Activated CD8-positive, alpha-beta memory T cell treated with anti-CD3 and anti-CD28 coated beads, Interleukin-2, amount 50 U/mL, for 24 hours (primary cell): ENCODE results near the gene NEURL1B.
"Not testable (repeated sequence)": the region's sequence is repeated elsewhere in the genome, so short reads cannot be mapped to it uniquely, and the experiment has no call there.

ENCODE experiments used
- DNase-seq: peaks from one replicate; pipeline ENCODE4 v3.0.0-alpha.2; 2020; ENCODE audit errors: extremely low read depth

NEURL1B gene

GRCh38 chr5:172634106-172634899 lies 6.8 kb upstream of the NEURL1B start:
- DNase-seq = no peak

GRCh38 chr5:172635038-172635437 lies 6.0 kb upstream of the NEURL1B start:
- no peak for DNase-seq

DNA sequence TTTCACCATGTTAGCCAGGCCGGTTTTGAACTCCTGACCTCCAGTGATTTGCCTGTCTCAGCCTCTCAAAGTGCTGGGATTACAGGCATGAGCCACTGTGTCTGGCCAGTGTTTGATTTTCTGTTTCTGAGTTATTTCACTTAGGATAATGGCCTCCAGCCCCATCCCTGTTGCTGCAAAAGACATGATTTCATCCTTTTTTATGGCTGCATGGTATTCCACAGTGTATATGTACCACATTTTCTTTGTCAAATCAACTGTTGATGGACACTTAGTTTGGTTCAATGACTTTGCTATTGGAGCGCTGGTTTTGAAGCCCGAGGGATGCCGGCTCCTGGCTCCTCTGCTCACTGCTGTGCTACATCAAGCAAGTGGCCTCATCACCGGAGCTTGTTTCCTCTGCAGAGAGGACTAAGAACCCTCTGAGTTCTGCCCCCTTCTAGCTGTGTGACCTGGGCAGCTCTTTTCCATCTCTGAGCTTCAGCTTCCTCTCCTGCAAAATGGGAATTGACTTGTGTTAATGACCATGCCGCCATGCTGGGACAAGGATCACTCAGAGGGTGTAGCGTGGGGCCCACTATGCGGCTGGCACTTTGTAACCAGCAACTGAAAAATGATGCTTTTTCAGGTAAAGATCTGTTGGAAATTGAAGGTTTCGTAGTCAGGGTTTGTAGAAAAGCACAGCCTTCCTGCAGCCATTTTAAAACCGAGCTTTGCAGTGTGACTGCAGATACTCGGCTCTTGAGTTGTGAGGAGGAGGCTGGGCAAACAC lies 4.6 kb upstream of the NEURL1B start:
- no peak for DNase-seq

DNA sequence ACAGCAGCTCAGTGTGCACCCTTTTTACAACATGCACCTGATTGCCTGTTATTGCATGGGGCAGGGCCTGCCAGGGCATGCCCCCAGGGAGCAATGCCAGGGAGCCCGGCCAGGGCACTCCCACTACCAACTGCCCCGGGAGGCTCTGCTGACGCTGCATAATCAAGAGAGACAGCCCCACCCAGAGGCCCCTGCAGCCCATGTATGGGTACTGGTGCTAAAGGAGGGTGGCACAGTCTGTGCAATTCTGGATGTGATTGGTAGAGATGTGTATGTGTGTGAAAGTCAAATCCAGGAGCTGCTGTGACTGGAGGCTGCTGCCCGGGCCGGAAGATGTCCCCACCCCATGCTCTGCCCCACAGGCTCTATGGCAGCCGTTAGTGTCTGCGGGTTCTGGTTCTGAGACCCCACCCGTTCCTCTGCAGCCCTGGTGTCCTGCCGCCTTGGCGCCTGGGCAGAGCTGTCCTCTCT lies 3.9 kb upstream of the NEURL1B start:
- no peak for DNase-seq

DNA sequence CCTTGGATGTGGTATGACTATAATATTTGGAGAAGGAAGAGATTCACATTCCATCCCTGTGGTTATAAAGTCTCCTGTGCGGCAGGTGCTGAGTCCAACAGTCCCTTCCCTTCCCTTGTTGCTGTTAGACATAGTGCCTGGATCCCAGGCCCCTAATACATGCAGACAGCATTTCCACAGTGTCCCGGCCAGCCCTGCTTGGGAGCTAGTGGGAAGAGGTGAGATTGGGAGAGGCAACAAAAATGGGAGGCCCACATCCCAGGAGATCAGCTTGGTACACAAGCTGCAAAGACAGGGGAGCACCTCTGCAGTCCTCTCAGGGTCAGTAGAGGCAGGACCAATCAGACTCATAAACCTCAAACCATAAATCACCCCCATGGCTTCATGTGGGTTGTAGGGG lies 3.3 kb upstream of the NEURL1B start:
- DNase-seq = no peak

- DNase-seq = no peak
Observed at GRCh38 chr5:172638209-172638768, 2.8 kb upstream of the NEURL1B start.

GRCh38 chr5:172640139-172640538 lies 924 bp upstream of the NEURL1B start:
- DNase-seq = no peak

DNA sequence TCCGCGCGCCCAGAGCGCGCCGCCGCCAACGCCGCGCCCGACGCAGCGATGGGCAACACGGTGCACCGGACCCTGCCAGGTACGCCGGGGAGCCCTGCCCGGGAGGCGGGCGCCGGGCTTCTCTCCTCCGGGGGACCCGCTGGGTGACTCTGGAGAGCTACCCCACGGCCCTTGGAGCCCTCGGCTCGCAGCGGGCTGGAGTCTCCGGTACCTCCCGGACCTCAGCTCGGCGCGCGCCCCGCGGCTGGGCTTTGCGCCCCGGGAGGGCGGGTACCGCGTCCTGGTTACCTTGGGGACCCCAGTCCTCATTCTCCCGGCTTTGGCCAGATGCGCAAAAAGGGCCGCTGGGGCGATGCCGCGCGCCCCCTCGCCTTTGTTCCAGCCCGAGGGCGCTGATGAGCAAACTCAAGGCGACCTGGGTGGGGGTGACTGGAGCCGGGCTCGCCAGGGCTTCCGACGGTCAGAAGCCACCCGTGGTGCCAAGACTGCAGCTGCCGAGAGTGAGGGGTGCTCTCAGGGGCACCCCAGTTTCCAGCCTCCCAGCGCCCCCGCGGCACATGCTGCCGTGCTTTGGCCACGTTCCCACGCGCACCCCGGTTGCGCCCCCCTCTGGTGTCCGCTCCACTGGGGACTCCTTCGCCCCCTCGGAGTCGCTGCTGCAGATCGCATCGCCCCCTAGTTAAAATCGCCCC lies 442 bp downstream of the NEURL1B start:
- DNase-seq = no peak

- DNase-seq = no peak
Observed at GRCh38 chr5:172642051-172642409, 967 bp downstream of the NEURL1B start.

GRCh38 chr5:172642486-172642885 lies 1.4 kb downstream of the NEURL1B start:
- DNase-seq = no peak

- DNase-seq = no peak
Observed at GRCh38 chr5:172642926-172643871, 2.1 kb downstream of the NEURL1B start.

DNA sequence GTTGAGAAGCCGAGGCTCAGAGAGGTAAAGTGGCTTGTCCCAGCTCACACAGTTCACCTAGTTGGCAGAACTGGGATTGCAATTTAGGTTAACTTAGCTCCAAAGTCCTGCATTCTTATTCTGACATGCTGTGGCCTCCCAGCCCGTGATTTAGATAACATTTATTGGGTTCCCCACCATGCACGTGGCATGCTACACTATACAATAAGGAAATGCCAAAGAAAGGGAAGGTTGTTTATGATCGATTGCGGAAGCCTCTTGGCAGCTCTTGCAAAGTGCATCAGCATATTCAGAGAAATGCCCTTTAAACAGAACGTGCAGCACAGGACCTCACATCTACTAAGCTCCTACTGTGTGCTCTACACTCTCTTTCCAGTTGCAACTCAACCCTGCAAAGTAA lies 3.2 kb downstream of the NEURL1B start:
- no peak for DNase-seq

DNA sequence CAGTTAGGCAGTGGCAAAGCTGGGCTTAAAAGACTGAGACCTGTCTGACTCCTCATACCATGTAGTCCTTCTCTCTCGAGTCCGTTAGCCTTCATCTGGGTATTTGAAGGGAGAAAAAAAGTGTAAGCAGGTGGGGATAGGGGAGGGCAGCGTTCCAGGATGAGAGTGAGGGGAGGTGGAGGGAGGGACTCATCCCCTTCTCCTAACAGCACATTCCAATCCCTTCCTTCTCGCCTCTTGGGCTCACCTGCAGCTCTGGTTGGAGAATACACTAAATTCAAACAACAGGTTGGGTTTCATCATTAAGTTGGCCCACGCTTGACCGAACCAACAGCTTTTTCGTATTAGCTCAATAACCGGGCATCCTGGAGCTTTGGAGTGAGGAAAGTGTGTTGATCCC lies 3.6 kb downstream of the NEURL1B start:
- no peak for DNase-seq

DNA sequence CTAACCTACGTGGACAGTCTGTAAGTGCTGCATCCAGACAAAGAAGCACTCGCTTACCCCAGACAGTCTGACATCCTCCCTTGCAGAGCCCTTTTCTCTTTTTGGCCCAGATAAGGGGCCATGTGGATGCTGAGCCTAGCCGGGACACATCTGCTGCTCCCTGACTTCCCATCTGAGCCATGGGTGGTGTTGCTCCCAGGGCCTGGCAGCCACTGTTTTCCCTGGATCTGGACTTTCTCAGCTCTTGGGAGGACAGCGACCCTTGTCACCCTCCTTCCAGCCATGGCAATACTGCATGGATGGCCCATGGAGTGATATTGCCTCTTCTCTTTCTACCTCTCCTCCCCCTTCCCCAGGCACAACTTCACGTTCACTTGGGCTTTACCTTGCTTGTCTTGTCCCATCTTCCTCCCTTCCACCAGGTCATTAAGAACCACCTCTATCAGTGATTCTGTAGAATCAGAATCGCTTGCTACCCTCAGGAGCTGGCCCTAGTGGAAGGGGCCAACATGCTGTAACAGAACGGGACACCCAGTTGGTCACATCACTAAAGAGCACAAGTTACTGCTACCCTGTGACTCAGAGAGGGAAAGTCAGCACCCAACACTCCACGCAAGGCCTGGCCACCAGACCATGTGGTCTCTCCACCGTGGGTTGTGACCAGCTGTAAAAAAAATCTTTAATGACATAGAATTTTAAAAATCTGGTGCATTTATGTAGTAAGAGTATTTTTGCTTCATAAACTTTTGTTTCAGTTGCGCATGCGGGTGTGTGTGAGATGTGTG lies 4.4 kb downstream of the NEURL1B start:
- DNase-seq = no peak

- no peak for DNase-seq
Observed at GRCh38 chr5:172646716-172647285, 5.7 kb downstream of the NEURL1B start.

DNA sequence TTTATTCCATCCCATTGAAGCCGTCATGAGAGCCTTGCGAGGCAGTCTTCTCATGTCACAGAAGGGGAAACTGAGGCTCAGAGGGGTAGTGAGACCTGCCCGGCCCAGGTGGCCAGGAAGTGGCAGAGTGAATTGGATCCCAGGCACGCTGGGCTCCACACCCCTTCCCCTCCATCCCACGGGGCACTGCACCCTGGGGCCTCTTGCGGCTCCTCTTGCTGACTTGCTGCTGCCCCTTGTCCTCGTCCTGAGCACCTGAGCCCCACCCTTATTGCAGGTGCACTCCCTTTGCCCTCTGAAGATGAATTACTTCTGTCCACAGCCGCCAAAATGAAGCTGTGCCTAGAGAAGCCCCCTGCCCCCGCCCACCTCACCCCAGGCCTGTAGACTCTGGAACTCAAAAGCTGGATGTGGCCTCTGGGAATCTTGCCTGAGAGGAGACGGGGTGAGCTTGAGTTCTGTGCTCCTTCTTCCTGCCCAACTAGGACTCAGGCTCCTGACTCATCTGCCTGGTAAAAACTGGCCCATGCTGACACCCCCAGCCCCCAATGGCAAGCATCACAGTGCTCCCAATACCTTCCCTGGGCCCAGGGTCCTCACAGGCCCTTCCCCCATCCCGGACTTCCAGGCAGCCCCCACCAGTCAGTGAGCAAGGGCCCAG lies 6.4 kb downstream of the NEURL1B start:
- no peak for DNase-seq

DNA sequence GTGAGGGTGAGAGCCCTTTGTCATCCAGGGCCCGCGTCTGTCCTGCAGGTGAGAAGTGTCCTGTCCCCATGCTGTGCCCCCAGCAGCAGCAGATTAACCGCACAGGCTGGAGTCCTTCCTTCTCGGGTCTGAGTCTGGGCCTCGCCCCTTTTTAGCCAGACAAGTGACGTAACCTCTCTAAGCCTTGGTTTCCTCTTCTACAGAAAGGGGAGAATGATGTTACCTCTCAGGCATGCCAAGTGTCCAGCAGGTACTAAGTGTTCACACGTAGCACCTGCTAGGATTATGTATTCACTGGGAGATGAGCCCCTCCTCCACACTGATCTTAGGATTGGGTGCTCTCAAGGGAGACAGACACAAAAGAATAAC lies 6.9 kb downstream of the NEURL1B start:
- DNase-seq = no peak

DNA sequence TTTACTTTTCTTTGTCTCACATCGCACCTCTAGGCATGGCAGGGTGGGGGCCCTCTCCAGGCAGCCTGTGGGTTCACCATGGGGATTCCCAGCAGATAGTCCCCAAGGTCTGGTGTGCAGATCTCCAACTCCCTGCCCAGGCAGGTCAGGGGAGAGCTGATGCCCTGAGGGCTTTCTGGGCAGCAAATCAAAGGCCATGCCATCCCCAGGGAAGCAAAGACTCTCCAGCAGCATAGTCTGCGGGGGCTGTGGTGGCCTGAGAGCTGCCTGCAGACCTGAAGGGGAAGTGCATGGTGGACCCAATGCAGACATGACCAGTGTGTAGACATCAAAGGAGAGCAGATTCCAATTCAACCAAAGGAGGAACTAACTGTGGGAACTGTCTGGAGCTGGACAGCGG lies 7.7 kb downstream of the NEURL1B start:
- no peak for DNase-seq

GRCh38 chr5:172656496-172656895 lies 15.4 kb downstream of the NEURL1B start:
- DNase-seq = not testable (repeated sequence)
